Endothelial cell of umbilical vein (primary cell): Measurements from ENCODE around the gene NUDT14. TPM values are rescaled to one million over a fixed set of nuclear protein-coding genes. Genes with fewer than 3 reads are reported as not detected.

ENCODE experiments used
- BruUV-seq: library from RNA; stranded (reverse); fragments of 400-500 nt; replicated peaks from 2 replicates; lab custom pipeline; 2021; lab: Mats Ljungman, UMichigan
- CTCF ChIA-PET: fragments of 300-600, 350-600 bp; sonication (Branson Sonifier 250); formaldehyde crosslinking; loops from one replicate; lab custom pipeline; 2021; ENCODE audit warnings: antibody characterized with exemption, inconsistent platforms; lab: Charles Lee
- POLR2A ChIA-PET: fragments of 300-600, 350-600 bp; sonication (Branson Sonifier 250); formaldehyde crosslinking; loops from one replicate; lab custom pipeline; 2021; ENCODE audit warnings: antibody characterized with exemption, inconsistent platforms; lab: Charles Lee
- DNase-seq: peaks from one replicate; pipeline ENCODE4 v3.0.0-alpha.2; 2011; ENCODE audit warnings: low read depth, low spot score
- FAIRE-seq: peaks from 2 replicates; lab custom pipeline; 2011; peaks lifted over from hg19 to GRCh38; lab: Jason Lieb, UNC
- H2AFZ ChIP-seq: 2 replicates; pipeline ENCODE4 v1.6.0; 2012; ENCODE audit warnings: low read depth, low read length, control low read depth, inconsistent platforms
- H3K27ac ChIP-seq: 2 replicates; pipeline ENCODE4 v1.5.1; 2011; ENCODE audit warnings: low read depth, mild to moderate bottlenecking, control low read depth, low read length, moderate library complexity; ENCODE audit not compliant: insufficient read depth
- H3K27me3 ChIP-seq, 2 experiments: 2 replicates each; pipeline versions ENCODE4 v1.6.0 to v1.6.1; 2011; ENCODE audit warnings: low read length in 2 of 2, mixed read lengths in 1 of 2; ENCODE audit not compliant: control insufficient read depth in 2 of 2, insufficient read depth in 2 of 2
- H3K36me3 ChIP-seq, 2 experiments: 2 replicates in 1 of 2; 3 replicates in 1 of 2; pipeline ENCODE4 v1.5.1; 2011; ENCODE audit warnings: low read length in 2 of 2, mild to moderate bottlenecking in 1 of 2, moderate library complexity in 1 of 2; ENCODE audit not compliant: control insufficient read depth in 2 of 2, insufficient read depth in 2 of 2; ENCODE audit errors: extremely low read depth in 1 of 2
- H3K4me1 ChIP-seq: 3 replicates; pipeline ENCODE4 v1.5.1; 2011; ENCODE audit warnings: mild to moderate bottlenecking, low read length; ENCODE audit not compliant: control insufficient read depth, insufficient read depth; ENCODE audit errors: extremely low read depth
- H3K4me2 ChIP-seq: 2 replicates; pipeline ENCODE4 v1.6.1; 2011; ENCODE audit warnings: low read length, control low read depth, mixed read lengths; ENCODE audit not compliant: insufficient read depth
- H3K4me3 ChIP-seq, 3 experiments: fragments of 200-600 bp in 1 of 3; sonication (generic), shearing (Covaris generic) in 1 of 3; replicated peaks in 1 of 3; 2 replicates each; pipeline ENCODE4 v1.5.1; 2011 to 2016; ENCODE audit warnings: control low read depth in 3 of 3, low read length in 3 of 3, mild to moderate bottlenecking in 2 of 3, inconsistent platforms in 1 of 3, low read depth in 1 of 3, moderate library complexity in 1 of 3; ENCODE audit not compliant: insufficient read depth in 1 of 3
- H3K79me2 ChIP-seq: 2 replicates; pipeline ENCODE4 v1.6.0; 2012; ENCODE audit warnings: low read length, inconsistent platforms; ENCODE audit not compliant: control insufficient read depth, insufficient read depth
- H3K9ac ChIP-seq: replicated peaks from 2 replicates; pipeline ENCODE3; 2011; ENCODE audit warnings: low read length, control low read depth; ENCODE audit not compliant: insufficient read depth; ENCODE audit errors: extremely low read depth
- H3K9me1 ChIP-seq: replicated peaks from 3 replicates; pipeline ENCODE4 v1.6.0; 2011; ENCODE audit warnings: mild to moderate bottlenecking, low read length; ENCODE audit not compliant: control insufficient read depth, insufficient read depth; ENCODE audit errors: extremely low read depth
- H3K9me3 ChIP-seq: replicated peaks from 2 replicates; pipeline ENCODE4 v1.5.1; 2012; ENCODE audit warnings: low read length, inconsistent platforms; ENCODE audit not compliant: control insufficient read depth, insufficient read depth
- H4K20me1 ChIP-seq: replicated peaks from 2 replicates; pipeline ENCODE3; 2011; ENCODE audit warnings: mild to moderate bottlenecking, low read length; ENCODE audit not compliant: control insufficient read depth, insufficient read depth; ENCODE audit errors: extremely low read depth
- CTCF ChIP-seq, 2 donors: IDR thresholded peaks; 1 replicate in 1 of 2; 2 replicates in 1 of 2; pipeline ENCODE4 v1.5.1; 2011; ENCODE audit warnings: low read length in 2 of 2, mild to moderate bottlenecking in 2 of 2, moderate library complexity in 2 of 2, control low read depth in 1 of 2, inconsistent platforms in 1 of 2, low read depth in 1 of 2; ENCODE audit not compliant: insufficient read depth in 1 of 2; ENCODE audit errors: extremely low read depth in 1 of 2
- EZH2 ChIP-seq: IDR thresholded peaks from 2 replicates; pipeline ENCODE4 v1.6.1; 2012; ENCODE audit warnings: borderline replicate concordance, low read depth, mild to moderate bottlenecking, moderate library complexity, low read length, inconsistent platforms; ENCODE audit not compliant: severe bottlenecking
- FOS ChIP-seq: IDR thresholded peaks from 2 replicates; pipeline ENCODE4 v1.6.1; 2011; ENCODE audit warnings: mild to moderate bottlenecking, low read length, moderate library complexity, borderline replicate concordance; ENCODE audit not compliant: insufficient read depth
- GATA2 ChIP-seq: IDR thresholded peaks from 2 replicates; pipeline ENCODE4 v1.7.0; 2011; ENCODE audit warnings: low read depth, mild to moderate bottlenecking, moderate library complexity, mixed read lengths, low read length; ENCODE audit not compliant: insufficient read length, insufficient read depth
- JUN ChIP-seq: IDR thresholded peaks from 2 replicates; pipeline ENCODE4 v1.6.1; 2011; ENCODE audit warnings: borderline replicate concordance, low read depth; ENCODE audit not compliant: insufficient read length, insufficient read depth
- MAX ChIP-seq: IDR thresholded peaks from 2 replicates; pipeline ENCODE4 v1.6.1; 2011; ENCODE audit not compliant: insufficient read depth, insufficient read length
- MYC ChIP-seq: IDR thresholded peaks from one replicate; pipeline ENCODE4 v1.6.1; 2011; ENCODE audit warnings: mild to moderate bottlenecking, low read depth, low read length
- POLR2A ChIP-seq: IDR thresholded peaks from 2 replicates; pipeline ENCODE4 v1.6.1; 2012; ENCODE audit warnings: low read depth, mild to moderate bottlenecking, control low read depth, low read length
- POLR2AphosphoS5 ChIP-seq: IDR thresholded peaks from 2 replicates; pipeline ENCODE4 v1.6.1; 2012; ENCODE audit warnings: low read depth, mild to moderate bottlenecking, control low read depth, low read length, moderate library complexity; ENCODE audit not compliant: insufficient read depth
- dilution Hi-C: fragments of 300-500 bp; cut with MboI; formaldehyde crosslinking; loops from one replicate; pipeline ENCODE4 v1.15.0; 2019; ENCODE audit warnings: low sequenced_read_pairs; ENCODE audit not compliant: extremely low pct_ligation_motif_present
- intact Hi-C: fragments of 100-400 bp; cut with micrococcal nuclease; formaldehyde crosslinking; loops from one replicate; pipeline ENCODE4 v1.10.0; 2022
- polyA plus RNA-seq, 4 experiments: library from polyadenylated mRNA; depleted of rRNA in 3 of 4; stranded (reverse) in 3 of 4; unstranded in 1 of 4; fragments of >200 nt; gene quantifications; 2 replicates each; pipeline versions ENCODE4 v1.2.1 to v1.2.3, GENCODE V29; 2011 to 2012; ENCODE audit warnings: missing spikeins in 1 of 4
- total RNA-seq: library from RNA; stranded (reverse); gene quantifications from 2 replicates; pipeline ENCODE4 v1.2.3, GENCODE V29; 2021

The NUDT14 gene
- total and polyA plus RNA-seq, 2 donors (not counting 3 experiments of a cell fraction or from before 2014, with no cell fraction given), result 97.7 to 103 TPM

GRCh38 chr14:105131241-105131640 is 49.9 kb downstream of the NUDT14 start:
- FAIRE-seq, result no peak
- intact Hi-C loops, result no loop called here

More at GRCh38 chr14:105131241-105131640, 49.9 kb downstream of the NUDT14 start:
- no peak overlapping the region for H2AFZ ChIP-seq
- no peak for DNase-seq
- no peak overlapping the region for H3K4me3 ChIP-seq
- POLR2A ChIA-PET, result no interaction called here
- H3K9me3 ChIP-seq, result no peaks in the 10 kb centered on the region
- no peak overlapping the region for H3K4me2 ChIP-seq
- peaks cover 6 to 20% of the 10 kb centered on the region in 2 experiments for H3K27me3 ChIP-seq
- no peaks in the 10 kb centered on the region for H3K9me1 ChIP-seq
- no peaks in the 10 kb centered on the region for H4K20me1 ChIP-seq
- no peak overlapping the region for H3K9ac ChIP-seq
- no peaks in the 10 kb centered on the region for H3K79me2 ChIP-seq
- H3K27ac ChIP-seq, result no peak overlapping the region
- H3K4me1 ChIP-seq, result no peaks in the 10 kb centered on the region
- dilution Hi-C loops, result no loop called here
- CTCF ChIA-PET, result no interaction called here
- TF ChIP-seq FOS, result no peak
- no peak for TF ChIP-seq POLR2A
- no peak for TF ChIP-seq CTCF (IDR thresholded peaks at IDR 0.05; ENCODE audit: extremely low read depth in 1 of 2, insufficient read depth in 1 of 2, low read depth in 1 of 2, low read length in 2 of 2)
- no peak for TF ChIP-seq MAX
- TF ChIP-seq GATA2, result no peak
- TF ChIP-seq JUN, result no peak
- no peak for TF ChIP-seq POLR2AphosphoS5
- TF ChIP-seq MYC, result no peak
- TF ChIP-seq EZH2, result no peak
- H3K36me3 ChIP-seq, result no peaks in the 10 kb centered on the region
- BruUV-seq, result no TSS peak
